C4-2B (cell line): ENCODE data around the gene SLC3A2.

ENCODE experiments used
- H3K27ac ChIP-seq: fragments of 450-650 bp; 2 replicates; pipeline ENCODE4 v1.5.1; 2017
- ZFX ChIP-seq: fragments of 450-650 bp; IDR thresholded peaks from 2 replicates; pipeline ENCODE4 v1.6.1; 2017
- TF ChIP-seq, protein P1 (sequence below): fragments of 450-650 bp; conservative IDR thresholded peaks from 2 replicates; pipeline ENCODE4 v1.5.1; 2017; ENCODE audit warnings: mild to moderate bottlenecking

SLC3A2 gene

DNA sequence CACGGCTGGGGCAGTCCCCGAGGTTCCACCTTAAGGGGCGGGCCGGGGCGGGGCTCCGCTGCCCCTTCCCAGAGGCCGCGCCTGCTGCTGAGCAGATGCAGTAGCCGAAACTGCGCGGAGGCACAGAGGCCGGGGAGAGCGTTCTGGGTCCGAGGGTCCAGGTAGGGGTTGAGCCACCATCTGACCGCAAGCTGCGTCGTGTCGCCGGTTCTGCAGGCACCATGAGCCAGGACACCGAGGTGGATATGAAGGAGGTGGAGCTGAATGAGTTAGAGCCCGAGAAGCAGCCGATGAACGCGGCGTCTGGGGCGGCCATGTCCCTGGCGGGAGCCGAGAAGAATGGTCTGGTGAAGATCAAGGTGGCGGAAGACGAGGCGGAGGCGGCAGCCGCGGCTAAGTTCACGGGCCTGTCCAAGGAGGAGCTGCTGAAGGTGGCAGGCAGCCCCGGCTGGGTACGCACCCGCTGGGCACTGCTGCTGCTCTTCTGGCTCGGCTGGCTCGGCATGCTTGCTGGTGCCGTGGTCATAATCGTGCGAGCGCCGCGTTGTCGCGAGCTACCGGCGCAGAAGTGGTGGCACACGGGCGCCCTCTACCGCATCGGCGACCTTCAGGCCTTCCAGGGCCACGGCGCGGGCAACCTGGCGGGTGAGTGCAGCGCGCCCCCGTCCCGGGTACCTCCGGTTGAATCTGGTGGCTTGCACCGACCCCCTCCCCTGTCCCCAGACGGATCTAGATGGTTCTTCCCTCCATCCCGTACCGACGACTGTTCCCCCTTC is at the start of gene SLC3A2:
SLC3A2 (plus strand) TSS at position 94 of the 776 bp plus-strand sequence; CDS start at position 222, 128 bp downstream.
- TF ChIP-seq, protein P1, sequence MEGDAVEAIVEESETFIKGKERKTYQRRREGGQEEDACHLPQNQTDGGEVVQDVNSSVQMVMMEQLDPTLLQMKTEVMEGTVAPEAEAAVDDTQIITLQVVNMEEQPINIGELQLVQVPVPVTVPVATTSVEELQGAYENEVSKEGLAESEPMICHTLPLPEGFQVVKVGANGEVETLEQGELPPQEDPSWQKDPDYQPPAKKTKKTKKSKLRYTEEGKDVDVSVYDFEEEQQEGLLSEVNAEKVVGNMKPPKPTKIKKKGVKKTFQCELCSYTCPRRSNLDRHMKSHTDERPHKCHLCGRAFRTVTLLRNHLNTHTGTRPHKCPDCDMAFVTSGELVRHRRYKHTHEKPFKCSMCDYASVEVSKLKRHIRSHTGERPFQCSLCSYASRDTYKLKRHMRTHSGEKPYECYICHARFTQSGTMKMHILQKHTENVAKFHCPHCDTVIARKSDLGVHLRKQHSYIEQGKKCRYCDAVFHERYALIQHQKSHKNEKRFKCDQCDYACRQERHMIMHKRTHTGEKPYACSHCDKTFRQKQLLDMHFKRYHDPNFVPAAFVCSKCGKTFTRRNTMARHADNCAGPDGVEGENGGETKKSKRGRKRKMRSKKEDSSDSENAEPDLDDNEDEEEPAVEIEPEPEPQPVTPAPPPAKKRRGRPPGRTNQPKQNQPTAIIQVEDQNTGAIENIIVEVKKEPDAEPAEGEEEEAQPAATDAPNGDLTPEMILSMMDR, result peak; percentile 89
- no peak; the same call in 1 of the 2 replicates for TF ChIP-seq ZFX
- H3K27ac ChIP-seq, result peak within 1 kb of the TSS; percentile 91

DNA sequence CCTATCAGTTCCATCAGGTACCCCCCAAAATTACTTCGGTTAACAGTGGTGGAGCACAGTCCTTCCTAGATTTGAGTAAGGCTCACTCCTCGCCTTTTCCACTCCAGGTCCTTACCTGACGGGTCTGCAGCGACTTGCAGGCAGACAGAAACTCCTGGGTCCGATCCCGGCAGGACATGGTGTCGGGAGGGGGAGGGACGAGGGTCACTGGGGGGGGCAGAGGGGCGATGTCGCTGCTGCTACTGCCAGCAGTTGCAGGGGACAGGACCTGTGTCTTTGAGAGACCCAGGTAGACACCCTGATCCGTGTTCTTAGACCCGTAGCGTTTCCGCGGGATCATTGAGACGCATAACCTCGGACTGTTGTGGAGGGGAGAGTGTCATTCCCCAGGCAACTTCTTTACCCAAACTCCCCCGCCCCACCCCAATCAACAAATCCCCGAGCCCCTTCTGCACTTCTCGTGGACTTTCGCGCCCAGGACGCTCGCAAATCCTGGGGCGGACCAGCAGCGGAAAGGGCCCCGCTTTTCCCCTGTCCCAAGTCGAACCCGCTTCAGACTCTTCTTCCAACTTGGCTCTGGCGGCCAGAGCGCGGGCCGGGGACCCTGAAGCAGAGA is 49.7 kb upstream of the SLC3A2 start:
- H3K27ac ChIP-seq, result peak overlapping the region; percentile 73
- TF ChIP-seq ZFX, result no peak
- TF ChIP-seq, protein P1, result no peak

DNA sequence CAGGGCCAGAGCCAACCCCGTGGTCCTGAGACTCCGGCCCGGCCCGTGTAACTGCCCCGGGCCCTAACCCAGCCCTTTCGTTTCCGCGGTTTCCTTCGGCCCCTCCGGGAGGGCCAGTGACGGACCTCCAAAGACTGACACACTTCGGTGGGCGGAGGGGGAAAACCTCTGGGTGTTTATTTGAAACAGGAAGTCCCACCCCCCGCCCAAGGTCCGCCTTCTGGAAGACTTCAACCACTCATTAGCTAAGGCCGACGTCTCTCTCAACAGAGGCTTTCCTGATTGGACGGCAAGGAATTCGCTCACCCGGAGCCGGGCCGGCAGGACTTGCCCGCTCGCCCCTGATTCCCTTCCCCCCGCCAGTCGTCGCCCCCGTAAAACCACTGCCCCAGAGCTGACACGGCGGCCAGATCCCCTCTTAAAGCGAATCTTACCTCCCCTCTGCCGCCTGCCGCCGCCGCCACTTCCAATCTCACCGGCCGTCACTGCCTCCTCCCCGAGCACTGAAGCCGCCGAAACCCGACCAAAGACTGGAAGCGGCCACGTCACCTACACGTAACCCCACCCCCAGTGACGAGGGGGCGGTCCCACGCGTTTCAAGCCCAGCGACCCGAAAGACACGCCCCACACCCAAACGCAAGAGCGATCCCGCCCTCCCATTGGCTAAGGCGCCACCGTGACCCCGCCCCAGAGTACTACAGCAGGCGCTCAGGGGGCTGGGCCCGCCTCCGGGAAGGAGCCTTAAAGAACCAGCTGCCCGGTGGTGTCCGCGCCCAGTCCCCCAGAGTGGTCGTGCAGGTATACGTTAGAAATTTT is 49.0 kb upstream of the SLC3A2 start, which contains the start of gene STX5:
STX5 (minus strand) TSS at position 532 of the 816 bp plus-strand sequence. CDS start 808 bp downstream, outside the sequence.
- peak within 1 kb of the TSS; percentile 73 for H3K27ac ChIP-seq
- TF ChIP-seq, protein P1, result no peak
- TF ChIP-seq ZFX, result no peak

DNA sequence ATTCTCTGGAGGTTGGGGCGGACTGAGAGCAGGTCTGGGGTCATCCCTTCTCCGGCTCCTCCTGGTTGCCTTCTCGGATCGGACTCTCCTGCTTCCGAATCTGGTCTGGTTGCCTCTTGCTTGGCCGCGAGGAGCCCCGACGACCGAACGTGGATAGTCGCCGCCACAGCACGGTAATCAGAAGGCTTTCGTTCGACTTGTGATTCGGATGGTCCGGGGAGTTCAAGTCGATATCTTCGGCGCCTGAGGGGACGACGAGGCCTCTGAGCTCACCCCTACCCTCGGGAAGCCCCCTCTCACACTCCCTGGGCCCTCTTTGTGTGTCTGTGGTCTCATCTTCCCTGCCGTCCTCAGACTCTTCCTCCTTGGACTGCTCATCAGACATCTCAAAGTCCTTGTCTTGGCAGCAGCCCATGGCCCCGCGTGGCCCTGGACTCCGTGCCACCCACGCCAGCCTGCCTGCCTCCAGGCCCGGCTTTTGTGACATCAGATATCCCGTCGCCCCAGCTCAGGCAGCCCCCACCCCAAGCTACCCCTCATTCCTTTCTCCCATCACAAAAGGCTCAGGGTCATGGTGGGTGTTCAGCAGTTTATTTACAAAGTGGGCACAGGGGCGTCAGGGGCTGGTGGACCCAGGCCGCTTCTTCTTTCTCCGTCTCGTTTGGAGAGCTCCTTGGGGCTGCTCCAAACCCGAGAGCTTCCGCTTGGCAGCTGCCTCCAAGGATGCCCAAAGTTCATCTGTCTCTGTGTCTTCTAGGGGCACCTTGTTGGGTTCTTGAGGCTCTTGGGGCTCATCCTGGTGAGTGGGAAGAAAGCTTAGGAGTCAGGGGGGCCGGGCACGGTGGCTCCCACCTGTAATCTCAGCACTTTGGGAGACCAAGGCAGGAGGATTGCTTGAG is 48.1 kb upstream of the SLC3A2 start, which contains the start of gene TEX54:
TEX54 (minus strand) TSS at position 506 of the 899 bp plus-strand sequence.
- TF ChIP-seq, protein P1, result no peak
- TF ChIP-seq ZFX, result no peak
- peak within 1 kb of the TSS; percentile 73 for H3K27ac ChIP-seq

DNA sequence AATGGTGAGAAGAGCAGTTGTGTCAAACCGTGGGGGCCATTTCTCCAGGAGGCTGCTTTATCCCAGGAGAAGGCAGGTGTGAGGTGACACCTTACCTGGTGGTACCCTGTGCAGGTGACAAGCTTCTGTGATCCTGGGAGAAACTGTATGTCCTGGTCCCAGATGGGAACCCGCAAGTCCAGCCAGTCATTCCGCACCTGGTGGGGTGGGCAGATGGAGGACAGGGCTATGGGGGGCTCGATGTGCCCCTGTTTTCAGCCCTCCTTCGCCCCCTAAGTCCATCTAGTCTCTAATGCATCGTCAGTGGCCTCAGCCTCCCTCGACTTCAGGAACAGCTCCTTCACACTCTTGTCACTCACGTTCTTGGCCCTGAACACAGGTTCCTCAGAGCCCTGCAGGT is 45.4 kb upstream of the SLC3A2 start:
- H3K27ac ChIP-seq, result no peak overlapping the region
- TF ChIP-seq, protein P1, result no peak

DNA sequence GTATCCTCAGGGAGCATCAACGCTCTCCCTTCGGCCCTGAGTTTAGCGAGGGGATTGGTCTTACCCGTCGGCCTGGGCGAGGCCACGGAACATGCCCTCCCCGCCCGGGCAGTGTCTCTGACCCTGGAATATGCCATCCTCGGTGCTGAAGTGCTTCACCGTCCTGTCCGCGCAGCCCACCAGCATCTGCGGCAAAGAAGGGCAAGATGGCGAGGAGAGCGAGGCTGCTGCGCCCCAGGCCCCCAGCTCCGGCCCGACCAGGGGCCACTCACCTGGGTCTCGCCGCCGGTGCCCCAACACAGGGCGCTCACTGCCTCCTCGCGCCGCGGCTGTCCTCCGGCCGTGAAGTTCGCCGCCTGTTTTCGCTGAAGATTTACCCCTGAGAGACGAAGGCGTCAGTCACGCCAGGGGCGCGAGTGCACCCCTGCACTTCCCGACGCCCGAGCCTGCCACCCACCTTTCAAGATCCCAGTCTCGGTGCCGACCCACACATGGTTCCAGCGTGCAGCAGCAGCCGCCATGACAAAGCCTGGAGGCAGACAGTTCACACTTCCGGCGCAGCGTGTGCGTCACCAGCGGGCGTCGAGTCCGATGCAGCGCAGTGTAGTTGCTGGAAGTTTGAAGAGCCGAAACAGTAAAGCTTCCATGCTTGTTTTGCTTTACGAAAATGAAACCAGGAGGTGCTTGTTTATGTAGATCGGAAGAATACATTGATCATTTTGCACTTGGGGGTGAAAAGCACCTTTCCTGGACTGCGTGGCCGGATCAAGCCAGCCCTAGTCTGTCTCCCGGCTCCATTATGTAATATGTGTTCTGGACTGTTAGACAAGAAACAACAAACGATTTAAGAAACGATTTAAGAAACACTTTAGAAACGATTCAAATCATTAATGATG is 41.4 kb upstream of the SLC3A2 start, which contains the start of gene WDR74:
WDR74 (minus strand) TSS at position 541 of the 896 bp plus-strand sequence; CDS start at position 521, 20 bp downstream.
- TF ChIP-seq, protein P1, result no peak
- peak; percentile 24; the same call in 1 of the 2 replicates for TF ChIP-seq ZFX

DNA sequence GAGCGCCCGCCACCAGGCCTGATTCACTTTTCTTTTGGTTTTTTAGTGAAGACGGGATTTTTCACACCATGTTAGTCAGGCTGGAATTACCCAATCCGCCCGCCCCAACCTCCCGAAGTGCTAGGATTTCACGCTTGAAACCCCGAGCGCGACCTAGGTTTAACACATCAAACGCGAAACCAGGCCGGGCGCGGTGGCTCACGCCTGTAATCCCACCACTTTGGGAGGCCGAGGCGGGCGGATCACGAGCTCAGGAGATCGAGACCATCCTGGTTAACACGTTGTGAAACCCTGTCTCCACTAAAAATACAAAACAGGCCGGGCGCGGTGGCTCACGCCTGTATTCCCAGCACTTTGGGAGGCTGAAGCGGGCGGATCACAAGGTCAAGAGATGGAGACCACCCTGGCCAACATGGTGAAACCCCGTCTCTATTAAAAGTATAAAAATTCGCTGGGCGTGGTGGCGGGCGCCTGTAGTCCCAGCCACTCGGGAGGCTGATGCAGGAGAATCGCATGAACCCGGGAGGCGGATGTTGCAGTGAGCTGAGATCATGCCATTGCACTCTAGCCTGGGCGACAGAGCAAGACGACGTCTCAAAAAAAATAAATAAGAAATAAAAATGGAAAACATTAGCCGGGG is 39.9 kb upstream of the SLC3A2 start:
- H3K27ac ChIP-seq, result peak overlapping the region; percentile 87

More for the DNA sequence above, 41.4 kb upstream of the SLC3A2 start, which contains the start of gene WDR74:
- peak within 1 kb of the TSS; percentile 87 for H3K27ac ChIP-seq
